NCI-H146 treated with DMSO at 0.1 percent for 48 hours (cell line): ENCODE measurements around the gene NELL1.

Experiments used
- DNase-seq: peaks from one replicate; lab custom pipeline; 2025; ENCODE audit not compliant: unreplicated experiment; lab: John Stamatoyannopoulos, UW

The NELL1 gene

DNA sequence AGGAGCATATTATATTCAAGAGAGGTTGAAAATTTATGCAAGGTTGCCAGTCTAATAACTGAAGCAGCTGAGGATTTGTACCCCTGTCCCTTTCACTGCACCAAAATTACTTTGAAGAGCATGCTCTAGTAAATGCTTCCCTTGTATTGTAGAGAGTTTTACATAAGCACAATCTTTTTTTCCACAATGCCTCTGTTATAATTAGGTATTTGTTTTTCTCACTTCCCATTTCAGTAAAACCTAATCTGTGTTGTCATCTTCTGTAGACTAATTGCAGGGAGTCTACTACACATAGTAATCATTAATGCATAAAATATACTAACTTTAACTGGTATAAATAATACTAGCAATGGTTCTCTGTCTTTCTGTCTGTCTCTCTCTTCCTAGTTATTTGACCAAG is 805.1 kb downstream of the NELL1 start:
- DNase-seq: no peak

DNA sequence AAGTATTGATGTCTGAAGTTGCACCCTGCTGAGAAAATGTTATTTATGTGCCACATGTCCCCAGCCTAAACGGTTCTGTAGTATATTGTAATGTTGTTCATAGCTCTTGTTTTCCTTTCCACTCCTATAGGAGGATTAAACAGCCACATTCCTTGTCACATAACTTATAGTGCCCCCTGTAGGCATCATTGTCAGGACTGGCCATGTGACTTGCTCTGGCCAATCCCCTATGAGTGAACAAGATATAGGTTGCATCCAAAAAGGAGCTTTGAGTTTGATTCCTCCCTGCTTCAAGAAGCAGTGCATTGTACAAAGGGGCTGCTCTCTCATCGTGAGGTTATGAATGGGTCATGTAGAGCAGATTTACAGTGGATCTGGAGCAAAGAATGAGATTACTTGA is 805.9 kb downstream of the NELL1 start:
- no peak for DNase-seq

DNA sequence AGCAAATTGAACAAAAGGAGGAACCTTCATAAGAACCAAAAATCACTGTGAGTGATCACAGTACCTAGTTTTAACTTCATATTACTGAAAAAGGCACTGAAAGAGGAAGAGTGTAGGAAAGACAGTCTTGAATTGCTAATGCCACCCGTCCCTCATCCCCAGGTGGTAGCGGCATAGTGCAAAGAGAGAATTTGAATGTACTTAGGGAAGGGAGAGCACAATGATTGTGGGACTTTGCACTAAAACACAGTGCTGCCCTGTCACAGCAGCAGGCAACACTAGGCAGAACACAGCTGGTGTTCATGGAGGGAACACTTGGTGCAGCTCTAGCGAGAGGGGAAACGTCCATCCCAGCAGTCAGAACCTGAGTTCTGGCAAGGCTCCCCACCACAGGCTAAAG is 807.2 kb downstream of the NELL1 start:
- DNase-seq: no peak

DNA sequence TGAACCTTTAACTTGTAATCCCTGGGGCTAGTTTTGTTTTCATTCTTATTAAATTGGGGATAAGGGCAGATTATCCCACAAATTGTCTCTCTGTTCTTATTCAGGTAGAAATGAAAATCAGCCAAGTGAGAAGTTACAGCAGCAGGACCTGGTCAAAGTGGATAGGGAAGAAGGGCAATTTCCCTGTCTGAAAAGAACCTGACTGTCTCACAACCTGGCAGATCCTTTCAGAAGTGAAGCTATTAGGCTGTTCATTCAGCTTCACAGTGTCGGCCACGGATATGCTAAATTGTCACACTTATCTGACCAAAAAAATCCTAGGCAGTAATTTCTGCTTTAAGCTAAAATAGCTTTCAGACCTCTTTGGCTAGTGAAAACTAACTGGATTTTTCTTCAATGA is 810.9 kb downstream of the NELL1 start:
- no peak for DNase-seq

DNA sequence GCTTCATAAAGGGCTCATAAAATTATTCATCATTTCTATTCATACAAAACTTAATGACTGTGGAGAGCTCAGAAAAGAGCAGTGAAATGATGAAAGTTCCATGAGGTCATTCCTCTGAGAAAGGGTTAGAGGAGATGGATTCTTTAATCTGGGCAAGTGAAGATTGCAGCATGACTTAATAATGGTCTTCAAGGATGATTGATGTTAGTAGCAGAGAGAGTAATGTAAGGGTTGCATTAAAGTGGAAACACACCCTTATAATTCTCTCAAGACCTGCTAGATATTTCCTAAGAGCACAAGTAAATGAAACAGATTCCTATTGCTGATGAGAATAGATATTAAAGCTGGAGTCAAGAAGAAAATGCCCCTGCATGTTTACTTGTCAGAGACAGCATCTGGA is 811.9 kb downstream of the NELL1 start:
- DNase-seq: no peak

DNA sequence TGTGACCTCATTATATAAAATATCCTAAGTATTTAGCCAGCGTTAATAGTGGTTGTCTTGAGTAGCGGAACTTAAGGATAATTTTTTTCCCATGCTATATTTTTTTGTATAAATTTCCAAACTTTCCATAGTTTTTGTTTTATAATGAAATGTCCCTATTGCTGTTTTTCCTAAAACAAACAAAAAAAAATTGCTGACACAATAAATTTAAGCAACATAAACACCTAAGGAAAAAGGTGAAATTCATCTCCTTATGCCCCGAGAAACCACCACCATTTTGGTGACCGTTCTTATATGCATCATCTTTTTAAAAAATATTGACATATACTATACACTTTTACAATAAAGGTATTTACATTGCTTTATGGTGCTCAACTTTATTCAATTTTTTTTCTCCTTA is 814.7 kb downstream of the NELL1 start:
- no peak for DNase-seq

DNA sequence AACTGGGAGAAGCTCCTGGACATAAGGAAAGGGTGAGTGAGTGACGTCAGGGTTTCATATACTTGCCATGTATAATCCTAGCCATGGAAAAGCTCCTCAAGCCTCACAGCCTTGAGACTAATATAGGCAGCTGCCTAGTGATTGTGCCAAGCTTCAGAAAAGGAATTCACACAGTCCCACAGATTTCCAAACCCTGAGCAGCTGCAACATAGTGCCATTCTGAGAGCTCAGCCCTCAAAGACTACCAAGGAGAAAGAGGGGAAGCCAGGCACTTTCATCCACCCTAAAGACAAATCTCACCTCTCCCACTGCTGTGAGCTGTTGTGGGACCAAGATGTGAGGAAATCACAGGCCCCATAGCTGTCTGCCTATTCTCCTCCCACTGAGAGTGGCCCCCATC is 815.6 kb downstream of the NELL1 start:
- no peak for DNase-seq

DNA sequence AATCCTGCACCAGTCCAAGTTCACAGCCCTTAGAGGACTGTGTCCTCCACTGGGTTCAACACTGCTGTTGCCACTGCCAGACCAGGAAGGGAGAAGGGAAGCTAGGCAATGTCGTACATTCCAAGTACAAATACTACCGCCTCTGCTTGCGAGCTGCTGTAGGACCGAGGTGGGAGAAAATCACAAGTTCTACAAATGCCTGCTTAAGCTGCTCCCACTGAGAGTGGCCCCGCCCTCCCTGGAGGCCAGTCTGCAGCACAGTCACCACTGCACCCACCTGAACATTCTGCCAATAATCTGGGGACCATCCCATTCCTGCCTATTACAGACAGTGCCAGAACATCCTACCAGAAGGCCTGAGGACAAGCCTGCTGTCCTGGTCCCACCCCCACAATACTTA is 816.0 kb downstream of the NELL1 start:
- DNase-seq: no peak

DNA sequence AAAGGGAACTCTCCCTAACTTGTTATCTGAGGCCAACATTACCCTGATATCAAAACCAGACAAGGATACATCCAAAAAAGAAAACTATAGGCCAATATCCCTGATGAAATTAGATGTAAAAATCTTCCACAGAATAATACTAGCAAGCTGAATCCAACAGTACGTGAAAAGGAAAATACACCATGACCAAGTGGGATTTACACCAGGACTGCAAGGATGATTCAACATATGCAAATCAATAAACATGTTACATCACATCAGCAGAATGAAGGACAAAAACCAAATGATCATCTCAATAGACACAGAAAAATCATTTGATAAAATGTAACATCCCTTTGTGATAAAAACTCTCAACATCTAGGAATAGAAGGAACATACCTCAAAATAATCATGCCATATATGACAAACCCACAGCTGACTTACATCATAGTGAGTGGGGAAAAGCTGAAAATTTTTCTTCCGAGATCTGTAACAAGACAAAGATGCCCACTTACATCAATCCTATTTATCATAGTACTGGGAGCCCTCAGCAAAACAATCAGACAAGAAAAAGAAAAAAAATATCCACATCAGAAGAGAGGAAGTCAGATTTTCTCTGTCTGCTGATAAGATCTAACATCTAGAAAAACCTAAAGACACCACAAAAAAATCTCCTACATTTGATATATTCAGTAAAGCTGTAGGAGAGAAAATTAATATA is 820.2 kb downstream of the NELL1 start:
- no peak for DNase-seq

DNA sequence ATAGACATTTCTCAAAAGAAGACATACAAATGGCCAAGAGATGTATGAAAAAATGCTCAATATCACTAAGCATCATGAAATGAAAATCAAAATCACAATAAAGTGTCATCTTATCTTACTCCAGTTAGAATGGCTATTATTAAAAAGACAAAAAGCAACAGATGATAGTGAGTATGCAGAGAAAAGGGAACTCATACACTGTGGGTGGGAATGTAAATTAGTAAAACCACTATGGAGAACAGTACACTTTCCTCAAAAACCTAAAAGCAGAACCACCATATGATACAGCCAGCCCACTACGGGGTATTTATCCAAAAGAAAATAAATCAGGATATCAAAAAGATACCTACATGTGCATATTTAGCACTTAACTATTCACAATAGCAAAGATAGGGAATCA is 823.5 kb downstream of the NELL1 start:
- DNase-seq: no peak

DNA sequence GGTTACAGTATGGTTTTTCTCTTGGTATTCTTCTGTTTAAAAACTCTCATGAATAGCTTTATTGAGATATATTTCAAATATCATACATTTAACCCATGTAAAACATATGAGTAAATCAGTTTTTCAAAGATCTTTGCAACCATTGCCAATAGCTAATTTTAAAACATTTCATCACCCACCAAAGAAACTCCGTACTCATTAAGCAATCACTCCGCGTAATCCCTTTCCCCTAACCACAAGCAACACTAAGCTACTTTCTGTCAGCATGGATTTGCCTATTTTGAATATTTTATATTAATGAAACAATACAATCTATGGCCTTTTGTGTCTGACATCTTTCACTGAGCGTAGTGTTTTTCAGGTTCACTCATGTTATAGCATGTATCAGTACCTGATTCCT is 825.6 kb downstream of the NELL1 start:
- DNase-seq: no peak

DNA sequence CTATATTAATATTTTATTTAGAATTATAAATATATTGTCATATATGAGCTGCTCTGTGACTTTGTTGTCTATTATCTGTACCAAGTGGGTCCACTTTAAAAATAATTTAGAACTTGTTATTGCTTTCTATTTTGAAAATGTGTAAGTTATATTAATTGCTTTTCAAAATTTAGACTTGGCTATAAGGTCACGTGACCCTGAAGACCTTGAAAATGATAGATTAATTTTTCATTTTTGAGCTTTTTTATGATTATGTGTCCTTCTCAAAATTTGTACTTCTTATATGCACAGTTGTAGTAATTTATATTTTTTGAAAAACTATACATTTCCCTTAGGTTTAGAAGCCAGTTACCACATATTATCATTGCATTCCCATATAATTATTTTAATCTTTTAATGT is 826.5 kb downstream of the NELL1 start:
- DNase-seq: no peak

DNA sequence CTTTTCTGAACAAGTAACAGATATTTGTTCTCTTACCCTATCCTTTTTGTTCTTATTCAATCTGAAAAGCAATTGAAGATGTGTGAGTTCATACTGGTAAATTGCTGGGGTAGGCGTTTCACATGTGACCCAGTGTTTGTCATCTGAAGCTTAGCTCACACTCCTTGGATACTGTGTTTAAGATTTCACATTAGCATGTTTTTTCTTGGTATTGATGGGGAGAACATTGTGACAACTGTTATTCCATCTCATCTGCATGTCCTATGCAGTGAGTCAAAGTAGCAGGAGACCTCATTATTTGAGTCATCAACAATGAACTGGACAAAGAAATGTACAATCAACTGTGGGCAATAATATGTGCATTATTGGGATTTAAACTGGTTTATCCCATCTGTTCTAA is 831.9 kb downstream of the NELL1 start:
- no peak for DNase-seq

DNA sequence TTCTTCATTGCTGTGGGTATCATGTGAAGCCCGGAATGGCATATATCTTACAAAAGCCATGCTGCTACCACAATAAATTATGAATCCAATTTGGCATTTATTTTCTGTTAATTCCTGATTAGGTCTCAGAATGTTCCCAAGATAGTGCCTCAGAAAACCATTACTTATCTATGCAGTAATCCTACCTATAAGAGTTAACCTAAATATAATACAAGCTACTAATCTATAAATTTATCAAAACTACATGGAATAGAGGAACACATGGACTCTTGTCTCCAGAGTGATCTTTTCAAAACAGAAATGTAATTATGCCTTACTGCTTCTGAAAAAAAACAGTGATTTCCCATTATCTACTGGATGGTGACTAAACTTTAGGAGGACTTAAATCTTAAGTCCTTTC is 835.7 kb downstream of the NELL1 start:
- no peak for DNase-seq

DNA sequence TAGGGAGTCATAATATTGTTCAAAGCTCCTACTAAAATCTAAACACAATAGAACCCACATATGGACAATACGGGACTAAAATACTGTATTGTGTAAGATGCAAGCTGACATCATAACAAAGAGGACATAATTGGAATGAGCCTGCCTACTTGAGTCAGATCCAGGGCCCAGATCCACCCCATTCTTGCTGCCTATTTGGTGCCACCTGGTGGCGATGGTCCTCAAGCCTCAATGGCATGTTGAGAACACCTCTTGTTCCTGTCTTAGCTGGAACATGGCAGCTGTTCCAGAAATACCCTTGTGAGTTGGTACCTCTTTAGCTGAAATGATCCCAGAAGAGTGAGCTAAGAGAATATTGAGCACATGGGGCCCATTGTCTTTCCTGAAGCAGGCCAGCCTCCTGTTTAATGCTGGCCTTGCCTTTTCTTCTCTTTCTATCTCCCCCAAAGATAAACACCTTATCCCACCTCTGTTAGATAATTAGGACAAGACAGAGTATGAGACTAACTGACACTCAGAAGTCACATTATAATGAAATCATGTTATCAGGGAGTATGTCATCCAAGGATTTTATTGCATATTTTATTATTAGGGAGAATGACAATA is 842.6 kb downstream of the NELL1 start:
- DNase-seq: peak; percentile 71

DNA sequence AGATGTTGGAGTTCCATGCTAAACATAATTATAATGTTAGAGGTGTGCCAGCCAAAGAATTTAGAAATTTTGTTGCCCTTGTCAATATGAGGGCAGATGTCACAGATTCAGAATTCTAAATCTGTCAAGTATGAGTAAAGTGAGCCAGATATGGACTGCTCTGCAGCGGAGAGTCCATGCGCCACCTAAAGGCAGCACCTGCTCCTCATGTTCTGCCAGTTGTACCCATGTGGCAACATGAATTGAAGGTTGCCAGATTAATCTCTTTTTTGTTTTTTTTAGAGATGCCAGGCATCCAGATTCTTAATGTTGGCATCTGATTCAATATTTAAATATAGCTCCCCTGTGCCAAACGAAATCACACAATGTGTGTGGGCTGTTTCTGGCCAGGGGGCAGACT is 844.9 kb downstream of the NELL1 start:
- DNase-seq: no peak

DNA sequence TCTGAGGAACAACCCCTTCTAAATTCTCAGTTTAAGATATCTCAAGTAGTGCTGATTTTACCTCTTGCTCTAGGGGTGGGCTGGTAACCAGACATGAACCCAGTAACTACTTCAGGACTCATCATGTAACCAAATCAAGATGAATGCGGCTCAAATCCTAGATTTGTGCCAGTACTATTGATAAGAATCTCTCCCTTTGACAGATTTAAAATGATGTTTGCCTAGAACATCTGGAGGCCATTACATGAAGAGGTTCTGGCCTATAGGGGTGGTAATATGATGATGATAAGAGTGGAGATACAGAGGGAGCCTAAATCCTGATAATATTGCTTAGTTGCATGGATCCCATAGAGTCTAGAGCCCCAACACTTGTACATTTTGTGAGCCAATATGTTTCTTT is 850.9 kb downstream of the NELL1 start:
- no peak for DNase-seq

DNA sequence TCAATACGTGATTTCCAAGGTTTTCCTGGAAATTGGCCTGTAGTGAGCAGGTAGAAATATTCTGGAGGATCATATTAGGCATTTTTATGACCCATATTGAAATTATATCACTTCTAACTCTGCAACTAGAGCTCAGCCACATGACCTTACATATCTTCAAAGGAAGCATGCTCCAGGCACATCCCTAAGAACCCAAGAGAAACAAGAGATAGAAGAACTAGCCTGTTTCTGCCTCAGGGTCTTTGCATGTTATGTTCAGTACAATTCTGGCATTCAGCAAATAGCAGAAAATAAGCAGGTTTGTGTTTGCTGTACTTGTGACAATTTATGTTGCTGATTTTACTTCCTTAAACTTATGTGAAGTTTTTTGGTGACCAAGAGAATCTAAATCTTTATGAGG is 859.8 kb downstream of the NELL1 start:
- no peak for DNase-seq

DNA sequence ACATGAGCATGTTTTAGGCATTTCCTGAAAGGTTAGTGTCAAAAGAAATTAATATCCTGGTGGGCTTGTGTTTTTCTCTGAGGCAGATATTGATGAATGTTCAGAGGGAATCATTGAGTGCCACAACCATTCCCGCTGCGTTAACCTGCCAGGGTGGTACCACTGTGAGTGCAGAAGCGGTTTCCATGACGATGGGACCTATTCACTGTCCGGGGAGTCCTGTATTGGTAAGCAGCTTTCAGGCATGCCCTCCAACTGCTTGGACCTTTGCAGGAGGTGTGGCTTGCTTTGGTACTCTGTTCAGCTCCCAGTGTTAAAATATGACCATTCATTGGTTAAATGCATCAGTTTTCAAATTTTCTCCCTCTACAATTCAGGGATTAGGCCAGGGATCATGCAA is 864.9 kb downstream of the NELL1 start:
- peak; percentile 46 for DNase-seq

DNA sequence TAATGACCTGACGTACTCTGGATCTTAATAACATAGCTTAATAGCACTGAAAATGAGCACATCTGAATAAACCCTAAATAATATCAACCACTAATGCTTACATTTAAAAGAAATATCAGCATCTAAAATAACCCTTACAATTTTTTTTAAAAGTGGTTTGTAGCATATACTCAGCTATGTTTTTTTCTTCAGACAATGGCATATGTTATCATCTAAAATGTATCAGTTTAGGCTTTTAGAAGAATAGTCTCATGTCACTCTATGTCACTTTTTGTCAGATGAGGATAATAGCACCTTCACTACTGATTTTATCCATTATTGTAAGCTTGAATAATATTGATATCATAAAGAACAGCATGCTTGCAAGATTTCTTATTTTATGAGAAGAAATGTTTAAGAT is 868.6 kb downstream of the NELL1 start:
- no peak for DNase-seq

DNA sequence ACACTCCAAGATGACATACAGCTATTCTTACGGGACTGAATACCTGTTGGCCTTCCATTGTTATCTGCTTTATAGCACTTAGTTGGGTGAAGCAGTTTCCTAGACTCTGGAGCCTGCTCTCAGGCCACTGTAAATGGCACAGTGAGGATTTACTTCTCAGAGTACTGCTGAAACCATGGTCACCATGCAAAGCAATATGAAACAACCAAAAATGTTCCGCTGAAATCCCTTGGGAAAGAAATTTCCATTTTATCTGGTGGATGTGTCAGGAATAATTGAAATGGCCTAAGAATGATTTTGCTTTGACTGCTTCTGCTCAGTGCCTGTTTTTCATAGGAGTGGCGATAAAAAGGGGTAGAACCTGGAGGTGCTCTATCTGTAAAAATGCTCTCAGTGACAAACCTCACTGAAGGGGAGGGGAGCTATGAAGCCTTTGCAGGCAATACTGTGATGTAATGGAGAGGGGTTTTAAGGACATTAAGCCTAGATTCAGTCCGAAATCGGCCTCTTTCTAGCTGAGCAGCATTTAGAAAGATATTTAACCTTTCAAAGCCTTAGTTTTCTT is 871.9 kb downstream of the NELL1 start:
- no peak for DNase-seq

DNA sequence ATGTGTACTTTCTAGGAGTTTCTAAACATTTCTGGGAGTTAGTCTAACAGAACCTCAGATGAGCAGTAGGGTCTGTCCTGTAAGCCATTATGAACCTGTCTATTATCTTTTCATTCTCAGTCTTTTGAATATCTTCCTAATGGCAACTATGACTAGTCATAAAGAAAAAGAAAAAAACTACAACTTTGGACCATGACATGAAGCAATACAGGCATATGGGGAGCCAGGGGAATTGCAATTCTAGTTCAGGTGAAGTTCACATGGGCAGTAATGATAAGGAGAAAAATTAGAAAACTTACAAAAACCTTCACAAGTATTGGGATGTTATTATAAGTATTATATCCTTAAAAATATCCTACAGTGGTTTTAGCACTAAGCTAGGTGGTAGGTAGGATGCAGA is 874.5 kb downstream of the NELL1 start:
- no peak for DNase-seq

DNA sequence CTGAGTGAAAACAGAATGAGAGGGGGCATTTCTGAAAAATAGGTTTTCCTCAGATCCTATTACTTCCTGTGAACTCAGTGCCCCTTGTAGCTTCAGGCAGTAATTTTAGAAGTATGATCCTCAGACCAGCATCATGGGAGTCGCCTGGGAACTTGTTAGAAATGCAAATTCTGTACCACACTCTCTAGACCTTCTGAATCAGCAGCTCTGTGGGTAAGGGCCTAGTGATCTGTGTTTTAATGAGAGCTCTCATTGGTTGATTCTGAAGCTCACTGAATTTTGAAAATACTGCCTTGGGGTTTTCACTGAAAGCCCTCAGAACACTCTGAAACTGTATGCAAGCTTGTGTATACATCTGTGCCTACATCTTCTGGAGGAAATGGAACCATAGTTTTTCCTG is 876.3 kb downstream of the NELL1 start:
- DNase-seq: no peak
